Stimulated activated effector memory CD8-positive, alpha-beta T cell treated with anti-CD3 and anti-CD28 coated beads, Interleukin-12 subunit alpha, Interleukin-12 subunit beta, amount 100 ng/mL, for 72 hours (primary cell): ENCODE results near the gene GRIP1.

Experiments
- ATAC-seq: fragments of 150-1000 bp; cut with Tn5 transposase; 2 replicates; pipeline ENCODE4 v1.10.0; 2021
- DNase-seq, 2 donors: peaks; one replicate each; pipeline ENCODE4 v3.0.0; 2021 to 2022; ENCODE audit warnings: low spot score in 2 of 2
- H3K27ac Mint-ChIP-seq: one replicate; pipeline ENCODE4 v1.8.0; 2022; ENCODE audit warnings: mild to moderate bottlenecking, mixed read lengths
- H3K36me3 Mint-ChIP-seq: one replicate; pipeline ENCODE4 v1.8.0; 2022; ENCODE audit warnings: mild to moderate bottlenecking, mixed read lengths
- H3K4me1 Mint-ChIP-seq: one replicate; pipeline ENCODE4 v1.8.0; 2022; ENCODE audit warnings: mixed read lengths
- H3K4me3 Mint-ChIP-seq: one replicate; pipeline ENCODE4 v1.8.0; 2022; ENCODE audit warnings: mild to moderate bottlenecking, mixed read lengths
- H3K9me3 Mint-ChIP-seq: one replicate; pipeline ENCODE4 v1.8.0; 2022; ENCODE audit warnings: mixed read lengths

GRIP1 gene

GRCh38 chr12:66669541-66669940 lies 9.3 kb downstream of the GRIP1 start:
- Mint-ChIP-seq H3K9me3 (no peaks in the 10 kb centered on the region), H3K4me3 (no peak overlapping the region), H3K27ac (no peak overlapping the region), H3K36me3 (no peaks in the 10 kb centered on the region), H3K4me1 (no peaks in the 10 kb centered on the region)
- no peak for DNase-seq
- no peak for ATAC-seq

- ATAC-seq (no peak), DNase-seq (no peak)
- Mint-ChIP-seq H3K27ac (no peak overlapping the region), H3K4me3 (no peak overlapping the region), H3K9me3 (no peaks in the 10 kb centered on the region), H3K4me1 (no peaks in the 10 kb centered on the region), H3K36me3 (no peaks in the 10 kb centered on the region)
These were observed 10.6 kb downstream of the GRIP1 start for GRCh38 chr12:66668311-66668710.

GRCh38 chr12:66667906-66668305 lies 11.0 kb downstream of the GRIP1 start:
- no peak overlapping the region for H3K4me3 Mint-ChIP-seq
- DNase-seq: no peak
- no peaks in the 10 kb centered on the region for H3K36me3 Mint-ChIP-seq
- no peak overlapping the region for H3K27ac Mint-ChIP-seq
- ATAC-seq: no peak
- no peaks in the 10 kb centered on the region for H3K4me1 Mint-ChIP-seq
- H3K9me3 Mint-ChIP-seq: no peaks in the 10 kb centered on the region

- Mint-ChIP-seq H3K27ac (no peak overlapping the region), H3K9me3 (no peaks in the 10 kb centered on the region), H3K4me1 (no peaks in the 10 kb centered on the region), H3K36me3 (no peaks in the 10 kb centered on the region), H3K4me3 (no peak overlapping the region)
- ATAC-seq (no peak), DNase-seq (no peak)
These were observed 12.4 kb downstream of the GRIP1 start for GRCh38 chr12:66666481-66666880.

GRCh38 chr12:66665435-66665985 lies 13.4 kb downstream of the GRIP1 start:
- Mint-ChIP-seq H3K36me3 (no peaks in the 10 kb centered on the region), H3K4me3 (no peak overlapping the region), H3K27ac (no peak overlapping the region), H3K4me1 (no peaks in the 10 kb centered on the region), H3K9me3 (no peaks in the 10 kb centered on the region)
- ATAC-seq (no peak), DNase-seq (no peak)

- Mint-ChIP-seq H3K9me3 (no peaks in the 10 kb centered on the region), H3K4me3 (no peak overlapping the region), H3K4me1 (no peaks in the 10 kb centered on the region), H3K36me3 (no peaks in the 10 kb centered on the region), H3K27ac (no peak overlapping the region)
- ATAC-seq (no peak), DNase-seq (no peak)
These were observed 14.8 kb downstream of the GRIP1 start for GRCh38 chr12:66664076-66664475.

- no peak overlapping the region for H3K4me3 Mint-ChIP-seq
- H3K9me3 Mint-ChIP-seq: no peaks in the 10 kb centered on the region
- DNase-seq (no peak), ATAC-seq (no peak)
- H3K4me1 Mint-ChIP-seq: no peaks in the 10 kb centered on the region
- H3K36me3 Mint-ChIP-seq: no peaks in the 10 kb centered on the region
- no peak overlapping the region for H3K27ac Mint-ChIP-seq
These were observed 15.3 kb downstream of the GRIP1 start for GRCh38 chr12:66663611-66664010.

GRCh38 chr12:66662729-66663128 lies 16.1 kb downstream of the GRIP1 start:
- H3K4me3 Mint-ChIP-seq: no peak overlapping the region
- no peak overlapping the region for H3K27ac Mint-ChIP-seq
- H3K36me3 Mint-ChIP-seq: no peaks in the 10 kb centered on the region
- ATAC-seq: no peak
- no peaks in the 10 kb centered on the region for H3K4me1 Mint-ChIP-seq
- no peaks in the 10 kb centered on the region for H3K9me3 Mint-ChIP-seq
- no peak for DNase-seq

- ATAC-seq (no peak), DNase-seq (no peak)
- no peaks in the 10 kb centered on the region for H3K4me1 Mint-ChIP-seq
- no peak overlapping the region for H3K27ac Mint-ChIP-seq
- no peaks in the 10 kb centered on the region for H3K9me3 Mint-ChIP-seq
- H3K36me3 Mint-ChIP-seq: no peaks in the 10 kb centered on the region
- no peak overlapping the region for H3K4me3 Mint-ChIP-seq
These were observed 16.7 kb downstream of the GRIP1 start for GRCh38 chr12:66662179-66662578.

- no peak overlapping the region for H3K4me3 Mint-ChIP-seq
- no peak for DNase-seq
- no peaks in the 10 kb centered on the region for H3K4me1 Mint-ChIP-seq
- no peak overlapping the region for H3K27ac Mint-ChIP-seq
- no peaks in the 10 kb centered on the region for H3K9me3 Mint-ChIP-seq
- ATAC-seq: no peak
- H3K36me3 Mint-ChIP-seq: no peaks in the 10 kb centered on the region
These were observed 17.5 kb downstream of the GRIP1 start for GRCh38 chr12:66661357-66661756.

GRCh38 chr12:66653796-66654195 lies 25.1 kb downstream of the GRIP1 start:
- Mint-ChIP-seq H3K9me3 (no peaks in the 10 kb centered on the region), H3K36me3 (no peaks in the 10 kb centered on the region), H3K4me3 (no peak overlapping the region), H3K27ac (no peak overlapping the region), H3K4me1 (no peaks in the 10 kb centered on the region)
- no peak for DNase-seq
- ATAC-seq: no peak

GRCh38 chr12:66648033-66648735 lies 30.7 kb downstream of the GRIP1 start:
- Mint-ChIP-seq H3K4me3 (no peak overlapping the region), H3K36me3 (no peaks in the 10 kb centered on the region)
- DNase-seq: no peak

GRCh38 chr12:66647034-66647691 lies 31.7 kb downstream of the GRIP1 start:
- Mint-ChIP-seq H3K4me3 (no peak overlapping the region), H3K4me1 (no peaks in the 10 kb centered on the region), H3K36me3 (no peaks in the 10 kb centered on the region), H3K27ac (no peak overlapping the region), H3K9me3 (no peaks in the 10 kb centered on the region)
- ATAC-seq (no peak), DNase-seq (no peak)

More at GRCh38 chr12:66648033-66648735, 30.7 kb downstream of the GRIP1 start:
- Mint-ChIP-seq H3K27ac (no peak overlapping the region), H3K9me3 (no peaks in the 10 kb centered on the region), H3K4me1 (no peaks in the 10 kb centered on the region)
- no peak for ATAC-seq

GRCh38 chr12:66644151-66644550 lies 34.7 kb downstream of the GRIP1 start:
- no peak for ATAC-seq
- Mint-ChIP-seq H3K9me3 (no peaks in the 10 kb centered on the region), H3K4me1 (no peaks in the 10 kb centered on the region)

GRCh38 chr12:66640691-66641460 lies 38.0 kb downstream of the GRIP1 start:
- Mint-ChIP-seq H3K4me3 (no peak overlapping the region), H3K27ac (no peak overlapping the region), H3K36me3 (no peaks in the 10 kb centered on the region), H3K9me3 (no peaks in the 10 kb centered on the region), H3K4me1 (no peaks in the 10 kb centered on the region)
- no peak for ATAC-seq
- no peak for DNase-seq

More at GRCh38 chr12:66644151-66644550, 34.7 kb downstream of the GRIP1 start:
- no peak for DNase-seq
- Mint-ChIP-seq H3K27ac (no peak overlapping the region), H3K36me3 (no peaks in the 10 kb centered on the region), H3K4me3 (no peak overlapping the region)
